Ureter (tissue), 1 donor: Measurements from ENCODE around the gene HIGD2A. TPM values are rescaled to one million over a fixed set of nuclear protein-coding genes. Genes with fewer than 3 reads are reported as not detected.

Experiments
- DNase-seq: peaks from one replicate; pipeline ENCODE4 v3.0.0-alpha.2; 2020; ENCODE audit warnings: low spot score
- total RNA-seq: library from RNA; stranded (reverse); gene quantifications from one replicate; pipeline ENCODE4 v1.2.4, GENCODE V29; 2023
- donor health status: DM: yes; HTN: yes; CAD: no.

HIGD2A gene
- total RNA-seq, 1 donor from 2014 or later, result 145 TPM

- DNase-seq, result no peak
These were observed 18.4 kb upstream of the HIGD2A start for GRCh38 chr5:176369934-176370711.

GRCh38 chr5:176371621-176372539 is 16.7 kb upstream of the HIGD2A start:
- DNase-seq, result no peak

GRCh38 chr5:176373100-176373818 is 15.3 kb upstream of the HIGD2A start:
- no peak for DNase-seq

- DNase-seq, result no peak
These were observed 8.7 kb upstream of the HIGD2A start for GRCh38 chr5:176379881-176380280.

GRCh38 chr5:176381423-176381822 is 7.1 kb upstream of the HIGD2A start:
- no peak for DNase-seq

GRCh38 chr5:176381979-176382378 is 6.6 kb upstream of the HIGD2A start:
- no peak for DNase-seq

GRCh38 chr5:176382721-176383120 is 5.8 kb upstream of the HIGD2A start:
- no peak for DNase-seq

GRCh38 chr5:176383248-176383905 is 5.2 kb upstream of the HIGD2A start:
- no peak for DNase-seq

GRCh38 chr5:176383961-176384360 is 4.6 kb upstream of the HIGD2A start:
- DNase-seq, result no peak

GRCh38 chr5:176384366-176384930 is 4.1 kb upstream of the HIGD2A start:
- DNase-seq, result no peak

- DNase-seq, result no peak
These were observed 3.6 kb upstream of the HIGD2A start for GRCh38 chr5:176384991-176385390.

GRCh38 chr5:176386491-176386890 is 2.1 kb upstream of the HIGD2A start:
- no peak for DNase-seq

- DNase-seq, result no peak
These were observed 1.1 kb upstream of the HIGD2A start for GRCh38 chr5:176387384-176387925.

GRCh38 chr5:176388003-176388443 is 528 bp upstream of the HIGD2A start:
- no peak for DNase-seq

- no peak for DNase-seq
These were observed 878 bp downstream of the HIGD2A start for GRCh38 chr5:176389135-176390123.

- DNase-seq, result no peak
These were observed 2.9 kb downstream of the HIGD2A start for GRCh38 chr5:176391479-176391878.

- DNase-seq, result no peak
These were observed 3.4 kb downstream of the HIGD2A start for GRCh38 chr5:176391999-176392398.

GRCh38 chr5:176392526-176392925 is 4.0 kb downstream of the HIGD2A start:
- DNase-seq, result no peak

GRCh38 chr5:176394096-176394495 is 5.5 kb downstream of the HIGD2A start:
- no peak for DNase-seq
